Endothelial cell (in vitro differentiated cells): ENCODE results near the gene SRL. TPM values are rescaled to one million over a fixed set of nuclear protein-coding genes. Genes with fewer than 3 reads are reported as not detected.

Experiments
- DNase-seq: peaks from one replicate; pipeline ENCODE4 v3.0.0; 2021; ENCODE audit warnings: low spot score
- H3K27ac Mint-ChIP-seq: one replicate; pipeline ENCODE4 v1.8.0; 2021; ENCODE audit warnings: mixed read lengths, inconsistent platforms; ENCODE audit not compliant: unreplicated experiment
- H3K27me3 Mint-ChIP-seq: one replicate; pipeline ENCODE4 v1.8.0; 2021; ENCODE audit warnings: mild to moderate bottlenecking, moderate library complexity, mixed read lengths, inconsistent platforms; ENCODE audit not compliant: unreplicated experiment
- H3K36me3 Mint-ChIP-seq: one replicate; pipeline ENCODE4 v1.8.0; 2021; ENCODE audit warnings: mild to moderate bottlenecking, low read depth, mixed read lengths, inconsistent platforms; ENCODE audit not compliant: unreplicated experiment
- H3K4me1 Mint-ChIP-seq: one replicate; pipeline ENCODE4 v1.8.0; 2021; ENCODE audit warnings: mild to moderate bottlenecking, mixed read lengths, inconsistent platforms; ENCODE audit not compliant: unreplicated experiment
- H3K4me3 Mint-ChIP-seq: one replicate; pipeline ENCODE4 v1.8.0; 2021; ENCODE audit warnings: mild to moderate bottlenecking, mixed read lengths, inconsistent platforms; ENCODE audit not compliant: unreplicated experiment
- H3K9me3 Mint-ChIP-seq: one replicate; pipeline ENCODE4 v1.8.0; 2021; ENCODE audit warnings: mixed read lengths, inconsistent platforms; ENCODE audit not compliant: unreplicated experiment
- CTCF ChIP-seq: fragments of 200-600 bp; sonication (generic); IDR thresholded peaks from one replicate; pipeline ENCODE4 v1.5.0; 2021; ENCODE audit warnings: antibody characterized with exemption; ENCODE audit not compliant: unreplicated experiment
- total RNA-seq: library from RNA; stranded (reverse); fragmentation: NEBNext Ultra II Directional; extraction: Animal tissue kit (Norgen Biotek cat#: 25700); gene quantifications from one replicate; pipeline ENCODE4 v1.2.1, GENCODE V29; 2021; ENCODE audit not compliant: unreplicated experiment

SRL gene
- total RNA-seq, 1 donor from 2014 or later = 0.26 TPM

GRCh38 chr16:4204521-4204920 is 37.4 kb downstream of the SRL start:
- Mint-ChIP-seq H3K27ac (no peak overlapping the region), H3K9me3 (no peaks in the 10 kb centered on the region), H3K27me3 (peaks cover 5% of the 10 kb centered on the region), H3K4me3 (no peak overlapping the region), H3K4me1 (peaks cover 3% of the 10 kb centered on the region), H3K36me3 (no peaks in the 10 kb centered on the region)
- no peak for TF ChIP-seq CTCF
- no peak for DNase-seq

- Mint-ChIP-seq H3K4me1 (peaks cover 3% of the 10 kb centered on the region), H3K9me3 (no peaks in the 10 kb centered on the region), H3K36me3 (no peaks in the 10 kb centered on the region), H3K27ac (no peak overlapping the region), H3K4me3 (no peak overlapping the region), H3K27me3 (peaks cover 5% of the 10 kb centered on the region)
- TF ChIP-seq CTCF = no peak
- DNase-seq = no peak
These were observed 38.1 kb downstream of the SRL start for GRCh38 chr16:4203748-4204147.

- TF ChIP-seq CTCF = no peak
- Mint-ChIP-seq H3K36me3 (no peaks in the 10 kb centered on the region), H3K9me3 (no peaks in the 10 kb centered on the region), H3K27me3 (peaks cover 5% of the 10 kb centered on the region), H3K4me1 (peaks cover 3% of the 10 kb centered on the region), H3K27ac (no peak overlapping the region), H3K4me3 (no peak overlapping the region)
- DNase-seq = no peak
These were observed 39.1 kb downstream of the SRL start for GRCh38 chr16:4202615-4203345.

GRCh38 chr16:4200781-4201137 is 41.1 kb downstream of the SRL start:
- no peaks in the 10 kb centered on the region for H3K36me3 Mint-ChIP-seq
- H3K4me1 Mint-ChIP-seq = peaks cover 3% of the 10 kb centered on the region
- peaks cover 4% of the 10 kb centered on the region for H3K27me3 Mint-ChIP-seq
- no peak for TF ChIP-seq CTCF
- no peak overlapping the region for H3K27ac Mint-ChIP-seq
- DNase-seq = no peak
- H3K9me3 Mint-ChIP-seq = no peaks in the 10 kb centered on the region
- H3K4me3 Mint-ChIP-seq = no peak overlapping the region

- Mint-ChIP-seq H3K4me3 (no peak overlapping the region), H3K36me3 (no peaks in the 10 kb centered on the region), H3K27ac (no peak overlapping the region), H3K9me3 (no peaks in the 10 kb centered on the region), H3K27me3 (peaks cover 4% of the 10 kb centered on the region), H3K4me1 (peaks cover 3% of the 10 kb centered on the region)
- peak; percentile 80 for DNase-seq
- no peak for TF ChIP-seq CTCF
These were observed 41.7 kb downstream of the SRL start for GRCh38 chr16:4200000-4200780.
